ENCODE results near the gene RAD51B.

The RAD51B gene

GRCh38 chr14:68771631-68772030 lies 952.1 kb downstream of the RAD51B start:
- FAIRE-seq = no peak
- no peak for DNase-seq (ENCODE audit: low spot score)

- FAIRE-seq = no peak
These were observed 953.3 kb downstream of the RAD51B start for GRCh38 chr14:68772761-68773381.

GRCh38 chr14:68774771-68775613 lies 955.4 kb downstream of the RAD51B start:
- DNase-seq (ENCODE audit: low spot score) (no peak), FAIRE-seq (no peak)

More at GRCh38 chr14:68772761-68773381, 953.3 kb downstream of the RAD51B start:
- DNase-seq (ENCODE audit: low spot score) = no peak

GRCh38 chr14:68775614-68776126 lies 956.1 kb downstream of the RAD51B start:
- DNase-seq (ENCODE audit: low spot score) (no peak), FAIRE-seq (no peak)

DNA sequence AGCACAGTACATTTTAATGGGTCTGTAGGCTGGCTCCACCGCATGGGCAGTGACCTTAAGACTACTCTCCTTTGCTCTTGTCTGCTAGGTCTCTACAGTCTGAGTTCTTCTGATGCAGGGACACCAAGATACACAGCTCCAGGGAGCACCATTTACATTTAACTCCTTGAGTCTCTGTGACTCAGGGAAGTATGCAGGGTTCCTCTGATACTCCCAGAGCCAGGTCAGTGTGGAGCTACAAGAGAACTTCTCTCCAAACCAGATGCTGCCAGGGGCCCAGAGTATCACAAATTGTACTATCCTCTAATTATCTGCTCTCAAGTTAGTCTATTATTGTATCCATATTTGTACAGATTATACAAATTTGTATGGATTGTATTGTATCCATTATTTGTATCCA lies 958.1 kb downstream of the RAD51B start:
- no peak for DNase-seq (ENCODE audit: low spot score)
- FAIRE-seq = no peak

Measured in RCC 7860 (cell line).